ENCODE data around the gene PLCXD3.
"Not testable (repeated sequence)": the region's sequence is repeated elsewhere in the genome, so short reads cannot be mapped to it uniquely, and the experiment has no call there.

PLCXD3 gene

DNA sequence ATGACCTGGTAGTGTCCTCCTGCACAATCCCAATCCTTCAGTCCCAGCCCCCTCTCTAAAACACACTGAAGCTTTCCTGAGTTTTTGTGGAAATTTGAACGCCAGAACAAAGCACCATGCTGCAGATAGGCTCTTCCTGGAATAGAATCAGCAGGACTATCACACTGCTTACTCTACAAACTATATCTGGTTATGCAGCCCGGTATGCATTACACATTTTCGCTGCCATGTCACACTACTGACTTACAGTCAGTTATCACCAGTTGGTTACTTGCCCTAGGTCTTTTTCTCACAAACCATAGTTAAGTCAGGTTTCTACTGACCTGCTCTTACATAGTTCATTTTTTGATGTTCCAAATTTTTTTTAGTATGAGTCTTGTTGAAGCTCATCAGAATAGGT, 24.9 kb downstream of the PLCXD3 start:
- no peak for DNase-seq

DNA sequence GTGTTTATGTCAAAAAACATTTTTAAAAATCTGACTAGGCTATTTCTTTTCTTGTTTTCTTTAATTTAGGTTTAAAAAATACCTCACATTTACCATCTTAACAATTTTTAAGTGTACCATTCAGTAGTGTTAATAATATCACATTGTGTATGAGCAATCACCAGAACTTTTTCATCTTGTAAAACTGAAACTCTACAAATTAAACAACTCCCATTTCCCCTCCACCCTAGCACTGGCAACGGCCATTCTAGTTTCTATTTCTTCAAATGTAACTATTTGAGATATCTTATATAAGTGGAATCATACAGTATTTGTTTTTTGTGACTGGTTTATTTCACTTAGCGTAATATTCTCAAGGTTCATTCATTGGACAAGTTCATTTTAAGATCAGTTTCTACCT, 27.7 kb downstream of the PLCXD3 start:
- DNase-seq: no peak

DNA sequence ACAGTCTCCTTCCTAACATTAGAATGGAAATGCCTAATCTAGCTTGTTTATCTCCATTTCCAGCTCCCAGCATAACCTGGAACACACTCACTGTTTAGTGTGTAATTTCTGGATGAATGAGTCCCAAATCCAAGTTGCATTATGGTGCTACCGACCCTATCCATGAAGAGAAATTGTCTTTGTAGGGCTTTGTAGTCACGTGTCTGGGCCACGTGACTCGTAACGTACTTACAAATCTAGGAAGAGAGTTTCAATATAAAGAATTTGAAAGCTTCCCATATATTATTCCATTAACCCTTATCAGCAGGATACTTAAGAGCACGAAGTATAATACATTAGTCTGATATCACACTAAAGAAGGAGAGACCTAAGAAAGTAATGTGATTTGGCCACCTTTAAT, 28.2 kb downstream of the PLCXD3 start:
- DNase-seq: no peak

- not testable (repeated sequence) for DNase-seq
These were observed 38.7 kb downstream of the PLCXD3 start for GRCh38 chr5:41471571-41472208.

DNA sequence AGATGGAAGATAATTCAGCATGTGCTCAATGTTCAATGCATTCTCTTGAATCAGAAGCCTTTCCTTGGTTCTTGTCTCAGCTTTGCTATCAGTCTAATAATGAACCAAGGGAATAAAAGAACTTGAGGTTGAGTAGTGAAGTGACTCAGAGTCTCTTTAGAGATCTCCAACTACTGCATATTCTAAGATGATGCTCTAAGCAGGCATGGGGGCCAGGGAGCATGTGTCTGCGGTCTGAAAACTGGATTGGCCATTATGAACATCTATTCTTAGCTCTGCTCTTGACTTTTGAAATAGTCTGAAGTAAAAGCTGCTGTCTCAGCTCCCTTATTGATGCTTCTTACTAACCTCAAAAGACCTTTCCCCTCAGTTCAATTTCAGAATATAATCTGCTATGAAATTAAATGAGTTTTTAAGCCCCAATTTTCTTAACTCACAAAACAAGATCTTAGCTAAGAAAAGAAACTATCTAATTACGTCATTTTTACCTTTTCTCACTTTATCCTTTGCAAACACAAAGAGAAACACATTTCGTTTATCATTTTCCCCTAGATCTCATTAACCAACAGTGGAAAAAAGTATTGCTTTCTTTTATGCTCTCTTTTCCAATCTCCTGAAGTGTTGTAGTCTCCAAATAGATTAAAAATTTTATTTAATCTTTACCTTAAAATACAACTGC, 44.8 kb downstream of the PLCXD3 start:
- no peak for DNase-seq

DNA sequence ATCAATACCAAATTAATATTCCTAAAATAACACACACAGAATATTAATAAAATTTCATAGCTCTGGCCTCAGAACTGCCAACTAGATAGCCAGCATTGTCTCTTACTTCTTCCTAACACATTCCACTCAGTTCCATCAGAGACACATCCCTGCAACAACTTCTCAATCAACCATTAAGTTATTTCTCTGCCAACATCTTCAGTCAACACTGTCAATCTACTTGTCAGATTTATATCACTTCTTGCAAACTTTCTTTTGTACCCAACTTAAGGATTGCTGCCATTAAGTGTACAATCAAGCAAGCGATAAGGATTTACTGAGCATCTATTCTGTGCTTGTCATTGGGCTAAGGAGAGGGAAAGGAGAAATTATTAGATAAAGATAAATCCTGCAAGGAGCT, 50.8 kb downstream of the PLCXD3 start:
- no peak for DNase-seq

- no peak for DNase-seq
These were observed 53.3 kb downstream of the PLCXD3 start for GRCh38 chr5:41457094-41457493.

DNA sequence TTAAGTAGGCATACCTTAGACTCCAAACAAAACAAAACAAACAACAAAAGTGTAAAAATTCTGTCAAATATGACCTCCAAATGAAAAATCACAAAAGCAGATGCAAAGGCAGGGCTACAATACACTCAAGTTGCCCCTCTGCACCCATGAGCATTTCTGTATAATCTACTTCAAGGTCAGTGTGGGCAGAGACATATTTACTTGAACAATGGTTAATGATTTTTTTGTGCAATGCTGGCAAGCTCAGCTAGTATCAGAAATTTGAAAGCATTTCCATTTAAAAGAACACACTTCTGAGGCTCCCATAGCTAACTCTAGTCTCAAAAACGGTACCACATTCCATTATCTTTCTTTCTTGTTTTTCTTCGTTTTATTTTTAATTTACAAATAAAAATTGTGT, 57.9 kb downstream of the PLCXD3 start:
- no peak for DNase-seq

DNA sequence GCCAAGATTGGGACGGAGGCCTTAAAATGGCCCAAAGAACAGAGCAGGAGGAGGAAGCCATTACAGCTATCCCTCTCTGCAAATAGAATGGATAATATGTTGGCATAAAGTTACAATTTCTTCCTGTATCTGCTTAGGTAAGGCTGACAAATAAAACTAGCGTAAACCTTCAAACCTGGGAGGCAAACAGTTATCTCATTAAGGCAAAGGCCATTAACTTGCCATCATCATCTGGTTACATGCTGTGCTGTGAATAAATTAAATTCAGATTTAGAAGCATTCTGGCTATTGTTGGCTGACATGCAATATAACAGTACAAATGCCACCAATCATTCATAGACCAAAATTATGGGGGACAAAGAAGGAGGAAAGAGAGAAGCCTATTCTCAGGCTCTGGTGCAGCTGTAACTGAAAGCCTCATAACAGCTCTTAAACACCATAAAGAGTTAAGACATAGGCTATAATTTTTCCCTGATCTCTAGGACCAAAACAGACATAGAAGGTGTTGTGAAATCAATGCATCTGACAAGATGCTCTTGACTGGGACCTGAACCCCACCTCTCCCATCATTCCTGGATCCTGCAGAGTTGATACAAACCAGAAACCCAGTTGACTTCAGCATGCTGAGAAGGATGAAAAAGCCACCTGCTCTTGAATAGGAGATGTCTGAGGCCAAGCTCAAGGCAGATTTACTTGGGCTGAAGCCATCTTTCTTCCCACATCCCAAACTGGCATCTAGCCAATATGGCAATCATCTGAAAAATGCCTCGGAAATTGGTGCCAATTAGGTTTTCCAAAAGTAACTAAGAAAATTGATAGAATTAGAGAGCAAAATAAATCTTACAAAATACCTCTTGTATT, 62.5 kb downstream of the PLCXD3 start:
- DNase-seq: no peak

- DNase-seq: no peak
These were observed 64.4 kb downstream of the PLCXD3 start for GRCh38 chr5:41445937-41446563.

GRCh38 chr5:41435276-41435675, 75.1 kb downstream of the PLCXD3 start:
- no peak for DNase-seq

DNA sequence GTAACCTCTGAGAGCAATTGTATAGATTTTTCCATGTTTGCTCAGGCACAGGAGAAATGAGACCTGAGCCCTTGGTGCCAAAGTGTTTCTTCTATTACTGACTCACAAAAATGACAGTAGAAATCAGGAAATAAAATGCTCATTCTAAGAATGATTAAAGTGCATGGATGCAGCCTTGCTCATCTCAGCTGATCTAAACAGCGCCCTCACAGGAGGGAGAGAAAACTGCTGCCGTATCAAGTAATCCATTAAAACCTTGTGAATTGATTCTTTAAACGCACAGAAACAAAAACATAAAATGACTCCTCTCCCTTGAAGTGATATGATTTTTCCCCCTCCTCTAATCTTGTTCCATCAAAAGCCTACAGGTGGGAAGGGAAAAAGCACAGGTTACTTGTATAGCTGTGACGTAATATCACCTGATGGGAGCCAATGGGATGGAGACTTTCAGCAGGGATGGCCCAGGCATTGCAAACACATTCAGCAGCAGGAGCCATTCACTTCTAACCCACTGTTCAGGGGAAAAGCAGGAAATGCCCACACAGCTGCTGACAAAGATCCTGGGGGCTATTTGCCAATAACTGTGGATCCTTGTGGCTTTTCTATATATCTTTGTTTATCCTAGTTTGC, 76.7 kb downstream of the PLCXD3 start:
- peak; percentile 4 for DNase-seq

DNA sequence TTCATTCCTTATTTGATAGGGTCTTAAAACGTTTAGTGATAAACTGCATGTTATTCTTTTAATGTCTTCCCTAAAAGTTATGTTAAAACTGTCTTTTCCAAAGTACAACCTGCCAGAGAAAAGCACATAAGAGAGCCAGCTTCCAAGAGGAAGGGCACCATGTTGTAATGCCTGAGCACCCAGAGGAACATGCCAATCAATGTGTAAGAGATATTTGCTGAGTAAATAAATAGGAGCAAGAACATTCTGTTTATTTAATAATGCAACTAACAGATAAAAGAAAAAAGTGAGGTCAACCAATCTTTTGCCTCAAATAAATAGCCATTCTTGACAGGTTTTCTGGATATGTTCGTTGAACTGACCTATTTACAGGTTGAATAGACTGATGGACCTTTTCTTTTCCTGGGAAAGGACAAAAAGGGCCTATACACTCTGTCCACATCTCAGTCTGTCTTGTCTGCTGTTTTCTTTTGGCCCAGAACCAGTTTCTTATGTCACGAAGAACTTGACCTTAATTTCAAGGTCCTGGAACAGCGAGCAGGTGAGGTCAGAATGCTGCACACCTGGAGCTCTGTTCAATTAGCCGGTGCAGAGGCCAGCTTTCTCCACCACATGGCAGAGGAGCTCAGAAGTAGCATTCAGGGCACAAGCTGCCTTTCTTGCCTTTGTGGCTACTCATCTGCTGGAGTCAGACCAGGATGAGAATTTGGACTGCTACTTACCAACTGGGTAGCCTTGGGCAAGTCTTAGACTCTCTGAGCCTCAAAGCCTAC, 77.7 kb downstream of the PLCXD3 start:
- no peak for DNase-seq

- no peak for DNase-seq
These were observed 82.9 kb downstream of the PLCXD3 start for GRCh38 chr5:41427505-41427904.

GRCh38 chr5:41425736-41426135, 84.7 kb downstream of the PLCXD3 start:
- no peak for DNase-seq

DNA sequence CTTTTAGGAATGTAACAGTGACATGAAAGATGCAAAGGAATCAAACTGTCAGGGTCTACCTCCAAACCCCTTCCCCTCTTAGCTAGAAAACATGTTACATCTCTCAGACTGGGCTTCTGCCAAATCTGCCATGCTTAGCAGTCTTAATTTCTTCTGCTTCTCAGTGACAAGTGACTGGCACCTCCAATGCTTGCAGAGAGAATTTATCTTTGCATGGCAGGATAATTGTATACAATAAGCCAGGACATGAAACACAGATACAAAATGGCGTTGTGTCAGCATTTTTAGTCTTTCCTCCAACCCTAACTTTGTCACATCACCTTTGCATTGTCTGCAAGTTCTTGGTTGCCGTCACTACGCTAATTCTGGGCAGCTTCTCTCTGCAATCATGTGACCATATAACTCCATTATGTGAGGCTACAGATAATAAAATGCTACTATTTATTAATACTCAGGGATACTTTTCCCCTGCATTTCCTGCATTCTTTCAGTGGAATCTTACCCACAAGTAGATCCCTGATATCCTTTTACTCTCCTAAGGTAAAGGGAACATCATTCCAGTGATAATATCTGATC, 89.8 kb downstream of the PLCXD3 start:
- DNase-seq: no peak

DNA sequence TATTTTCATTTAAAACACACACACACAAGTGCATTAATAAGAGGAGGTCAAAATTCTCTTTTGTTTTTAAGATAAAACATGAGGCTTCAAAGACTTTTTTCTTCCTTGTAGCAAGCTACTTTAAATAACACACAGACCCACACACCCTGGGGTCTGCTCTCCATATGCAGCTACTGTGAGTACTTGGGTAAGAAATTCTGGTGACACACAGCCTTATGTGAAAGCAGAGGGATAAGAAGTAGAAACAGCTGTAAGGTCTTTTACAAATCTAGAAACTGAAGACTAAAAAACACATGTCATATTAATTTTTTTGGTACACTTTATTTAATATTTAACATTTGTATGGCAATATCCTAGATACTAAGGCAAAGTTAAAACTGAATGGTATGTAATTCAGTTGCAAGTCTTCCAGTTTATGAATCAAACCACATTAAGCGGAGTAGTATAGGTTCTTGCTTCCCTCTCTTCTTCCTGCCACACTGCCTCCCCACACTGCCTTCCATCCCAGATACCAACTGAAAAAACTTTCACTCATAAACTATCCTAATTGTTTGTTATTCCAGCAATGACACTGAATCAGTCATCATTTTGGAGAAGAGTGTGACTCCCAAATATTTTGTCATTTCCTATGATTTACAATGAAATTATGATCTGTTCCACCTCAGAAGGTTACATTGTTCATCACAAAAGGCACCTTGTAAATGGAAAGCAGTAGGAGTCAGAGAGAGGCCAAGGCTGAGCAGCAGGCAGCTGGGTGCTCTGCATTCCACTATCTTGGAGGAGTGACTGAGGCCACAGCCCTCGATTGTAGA, 92.0 kb downstream of the PLCXD3 start:
- peak; percentile 43 for DNase-seq

DNA sequence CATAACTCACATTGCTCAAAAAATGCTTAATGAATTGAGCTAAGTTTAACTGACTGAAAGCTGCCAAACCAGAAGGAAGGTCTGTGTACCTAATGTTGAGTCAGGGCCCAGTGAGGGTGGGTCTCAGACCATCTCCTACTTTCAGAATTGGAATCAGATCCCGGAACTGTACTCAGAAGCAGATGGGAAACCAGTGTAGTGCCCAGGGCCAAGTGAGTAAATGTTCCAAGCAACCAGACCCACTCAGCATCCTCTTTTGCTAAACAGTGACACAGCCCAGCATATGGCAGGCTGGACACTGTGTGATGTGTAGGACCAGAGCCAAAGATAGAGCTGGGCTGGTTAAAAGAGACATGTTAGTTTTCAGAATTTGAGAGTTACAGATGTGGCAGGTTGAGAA, 94.1 kb downstream of the PLCXD3 start:
- DNase-seq: no peak

DNA sequence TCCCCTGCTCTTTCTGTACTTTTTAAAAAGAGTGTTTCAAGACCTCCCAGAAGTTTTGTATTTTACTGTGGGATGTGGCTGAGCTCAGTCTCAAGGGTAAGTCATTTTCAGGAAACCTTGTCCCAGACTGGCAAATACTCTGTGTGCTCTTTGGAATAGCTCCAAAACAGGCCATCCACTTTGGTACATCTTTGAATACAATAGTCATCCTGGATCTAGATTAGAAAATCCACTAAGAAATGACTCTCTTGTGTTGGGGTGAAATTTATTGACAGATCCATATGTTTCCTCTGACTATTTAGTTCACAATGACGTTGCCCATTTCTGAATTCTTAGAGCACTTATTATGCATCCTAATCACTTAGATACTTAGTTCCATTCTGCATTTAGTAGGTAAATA, 95.2 kb downstream of the PLCXD3 start:
- peak; percentile 25 for DNase-seq

DNA sequence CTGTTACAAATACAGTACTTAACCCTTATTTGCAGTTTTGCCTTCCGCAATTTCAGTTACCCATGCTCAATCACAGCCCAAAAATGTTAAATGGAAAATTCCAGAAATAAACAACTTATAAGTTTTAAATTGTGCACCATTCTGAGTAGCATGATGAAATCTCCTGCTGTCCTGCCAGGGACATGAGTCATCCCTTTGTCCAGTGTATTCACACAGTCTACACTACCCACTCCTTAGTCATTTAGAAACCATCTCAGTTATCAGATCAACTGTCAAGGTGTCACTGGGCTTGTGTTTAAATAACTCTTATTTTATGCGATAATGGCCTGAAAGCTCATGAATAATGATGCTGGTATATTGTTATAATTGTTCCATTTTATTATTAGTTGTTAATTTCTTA, 95.8 kb downstream of the PLCXD3 start:
- DNase-seq: peak; percentile 94

DNA sequence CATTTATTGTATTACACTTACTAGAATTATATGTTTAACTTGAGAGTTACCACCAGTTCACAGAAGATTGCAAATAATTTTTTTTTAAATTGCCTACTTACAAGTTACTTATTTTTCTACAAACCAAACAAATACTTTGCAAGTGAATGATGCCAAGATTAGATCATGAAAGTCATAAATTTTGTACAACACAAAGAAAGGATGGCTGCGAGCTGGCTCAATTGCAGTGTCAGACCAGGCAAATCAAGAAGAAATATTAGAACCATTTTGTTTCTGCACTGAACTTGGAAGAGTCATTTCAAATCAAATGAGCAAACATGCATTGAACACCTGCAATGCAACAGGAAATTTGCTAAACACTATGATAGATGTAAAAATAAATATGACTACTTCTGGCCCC, 97.3 kb downstream of the PLCXD3 start:
- DNase-seq: peak; percentile 24
